Neural progenitor cell (in vitro differentiated cells): ENCODE data around the gene POLE3. TPM values are rescaled to one million over a fixed set of nuclear protein-coding genes. Genes with fewer than 3 reads are reported as not detected.
A peak's percentile ranks its signal among the peaks of the same experiment; 100 is the strongest.
"Not testable (repeated sequence)": the region's sequence is repeated elsewhere in the genome, so short reads cannot be mapped to it uniquely, and the experiment has no call there.

Source experiments
- DNase-seq: peaks from one replicate; pipeline ENCODE4 v3.0.0-alpha.2; 2016; ENCODE audit warnings: low spot score
- H2AFZ ChIP-seq: fragments of 200-600 bp; sonication (generic); replicated peaks from 2 replicates; pipeline ENCODE4 v1.6.1; 2016; ENCODE audit warnings: antibody characterized with exemption
- H3F3A ChIP-seq: fragments of 200-600 bp; sonication (generic); 2 replicates; pipeline ENCODE4 v1.6.1; 2016; ENCODE audit warnings: antibody characterized with exemption, low read depth
- H3K27ac ChIP-seq: fragments of 200-600 bp; sonication (generic); 2 replicates; pipeline ENCODE4 v1.5.1; 2016; ENCODE audit warnings: mild to moderate bottlenecking
- H3K27me3 ChIP-seq: fragments of 200-600 bp; sonication (generic); 2 replicates; pipeline ENCODE4 v1.6.1; 2016; ENCODE audit warnings: mild to moderate bottlenecking, moderate library complexity
- H3K36me3 ChIP-seq: fragments of 200-600 bp; sonication (generic); 2 replicates; pipeline ENCODE4 v1.5.1; 2016
- H3K4me1 ChIP-seq: fragments of 200-600 bp; sonication (generic); 2 replicates; pipeline ENCODE4 v1.6.1; 2016; ENCODE audit warnings: mixed run types
- H3K4me2 ChIP-seq: fragments of 200-600 bp; sonication (generic); 2 replicates; pipeline ENCODE4 v1.6.1; 2016
- H3K4me3 ChIP-seq: fragments of 200-600 bp; sonication (generic); 2 replicates; pipeline ENCODE4 v1.5.1; 2016
- H3K79me2 ChIP-seq: fragments of 200-600 bp; sonication (generic); 2 replicates; pipeline ENCODE4 v1.6.1; 2016; ENCODE audit warnings: low read depth
- H3K9ac ChIP-seq: fragments of 200-600 bp; sonication (generic); 2 replicates; pipeline ENCODE4 v1.6.1; 2016
- H3K9me3 ChIP-seq: fragments of 200-600 bp; sonication (generic); 2 replicates; pipeline ENCODE4 v1.5.1; 2016; ENCODE audit warnings: low read depth
- H4K20me1 ChIP-seq: fragments of 200-600 bp; sonication (generic); 2 replicates; pipeline ENCODE4 v1.6.1; 2016; ENCODE audit warnings: low read depth
- H3K27ac Mint-ChIP-seq: 3 replicates; pipeline ENCODE4 v1.8.0; 2021; ENCODE audit warnings: mixed read lengths
- H3K27me3 Mint-ChIP-seq: 2 replicates; pipeline ENCODE4 v1.8.0; 2022; ENCODE audit warnings: low read depth, mild to moderate bottlenecking, inconsistent platforms, moderate library complexity, mixed read lengths; ENCODE audit not compliant: insufficient read depth
- H3K36me3 Mint-ChIP-seq: 3 replicates; pipeline ENCODE4 v1.8.0; 2021; ENCODE audit warnings: mixed read lengths
- H3K4me1 Mint-ChIP-seq: 3 replicates; pipeline ENCODE4 v1.8.0; 2021; ENCODE audit warnings: mixed read lengths
- H3K4me3 Mint-ChIP-seq: 3 replicates; pipeline ENCODE4 v1.8.0; 2021; ENCODE audit warnings: mild to moderate bottlenecking, moderate library complexity, mixed read lengths
- H3K9me3 Mint-ChIP-seq: 3 replicates; pipeline ENCODE4 v1.8.0; 2020; ENCODE audit warnings: mixed read lengths
- CTCF ChIP-seq: fragments of 200-600 bp; sonication (generic); IDR thresholded peaks from 2 replicates; pipeline ENCODE4 v1.5.1; 2017; ENCODE audit warnings: antibody characterized with exemption, mild to moderate bottlenecking
- EZH2 ChIP-seq: fragments of 200-600 bp; sonication (generic); IDR thresholded peaks from 2 replicates; pipeline ENCODE4 v1.6.1; 2017; ENCODE audit warnings: antibody characterized with exemption, mild to moderate bottlenecking, moderate library complexity
- EZH2phosphoT487 ChIP-seq: fragments of 200-600 bp; sonication (generic); IDR thresholded peaks from 2 replicates; pipeline ENCODE4 v1.6.1; 2017; ENCODE audit warnings: antibody characterized with exemption
- total RNA-seq: library from RNA; depleted of rRNA; stranded (reverse); fragments of >200 nt; gene quantifications from 2 replicates; pipeline ENCODE4 v1.2.3, GENCODE V29; 2015; ENCODE audit warnings: low replicate concordance

The POLE3 gene
- total RNA-seq, 1 donor from 2014 or later = 57.8 TPM

DNA sequence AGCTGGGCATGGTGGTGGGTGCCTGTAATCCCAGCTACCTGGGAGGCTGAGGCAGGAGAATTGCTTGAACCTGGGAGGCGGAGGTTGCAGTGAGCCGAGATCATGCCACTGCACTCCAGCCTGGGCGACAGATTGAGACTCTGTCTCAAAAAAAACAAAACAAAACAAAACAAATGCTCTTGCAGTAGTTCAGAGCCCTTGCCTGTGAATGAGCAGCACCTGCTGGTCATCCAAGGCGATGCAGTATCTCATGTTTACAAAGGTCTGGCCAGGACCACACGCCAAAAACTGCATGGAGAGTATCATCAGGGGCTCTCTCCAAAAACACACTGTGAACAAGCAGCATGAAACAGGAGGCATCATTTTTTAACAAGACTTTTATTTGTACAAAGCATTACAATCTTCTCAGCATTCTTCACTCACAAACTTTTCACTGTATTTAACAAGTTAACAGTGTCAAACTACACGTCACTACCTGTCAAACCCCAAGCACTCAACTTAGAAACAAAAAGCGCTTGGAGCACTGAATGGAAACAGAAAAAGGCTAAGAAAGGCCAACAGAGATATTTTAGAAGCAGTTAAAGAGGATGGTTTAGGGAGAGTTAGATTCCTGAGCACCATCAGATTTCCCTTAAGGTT is 3.5 kb downstream of the POLE3 start:
- Mint-ChIP-seq H3K4me1 (peaks cover 16% of the 10 kb centered on the region), H3K36me3 (peaks cover 12% of the 10 kb centered on the region), H3K4me3 (peak overlapping the region; percentile 66), H3K27ac (peak overlapping the region; percentile 39)
- not testable (repeated sequence) for H3K27ac ChIP-seq, H2AFZ ChIP-seq, H3K9ac ChIP-seq, H3K9me3 Mint-ChIP-seq, H3K27me3 Mint-ChIP-seq, H3K4me2 ChIP-seq, H3K36me3 ChIP-seq, H3K9me3 ChIP-seq, H3K27me3 ChIP-seq, H3K4me3 ChIP-seq, H4K20me1 ChIP-seq
- peaks cover 11% of the 10 kb centered on the region for H3K4me1 ChIP-seq
- TF ChIP-seq CTCF = peak; percentile 69
- H3K79me2 ChIP-seq = peaks cover 20% of the 10 kb centered on the region
- DNase-seq = peak; percentile 83
- H3F3A ChIP-seq = peaks cover 40% of the 10 kb centered on the region

- H4K20me1 ChIP-seq, H3K9me3 ChIP-seq, H2AFZ ChIP-seq, DNase-seq, H3K27me3 ChIP-seq, H3K36me3 ChIP-seq, H3K27me3 Mint-ChIP-seq, H3K4me3 Mint-ChIP-seq, H3K9ac ChIP-seq, H3K4me3 ChIP-seq, H3K27ac Mint-ChIP-seq, H3K4me1 ChIP-seq, H3K27ac ChIP-seq, H3K4me2 ChIP-seq, H3K9me3 Mint-ChIP-seq: not testable (repeated sequence)
- Histone ChIP-seq H3K79me2 (peaks cover 20% of the 10 kb centered on the region), H3F3A (peaks cover 46% of the 10 kb centered on the region)
- Mint-ChIP-seq H3K4me1 (peaks cover 20% of the 10 kb centered on the region), H3K36me3 (peaks cover 12% of the 10 kb centered on the region)
Measured at GRCh38 chr9:113406353-113406752, 4.1 kb downstream of the POLE3 start.

DNA sequence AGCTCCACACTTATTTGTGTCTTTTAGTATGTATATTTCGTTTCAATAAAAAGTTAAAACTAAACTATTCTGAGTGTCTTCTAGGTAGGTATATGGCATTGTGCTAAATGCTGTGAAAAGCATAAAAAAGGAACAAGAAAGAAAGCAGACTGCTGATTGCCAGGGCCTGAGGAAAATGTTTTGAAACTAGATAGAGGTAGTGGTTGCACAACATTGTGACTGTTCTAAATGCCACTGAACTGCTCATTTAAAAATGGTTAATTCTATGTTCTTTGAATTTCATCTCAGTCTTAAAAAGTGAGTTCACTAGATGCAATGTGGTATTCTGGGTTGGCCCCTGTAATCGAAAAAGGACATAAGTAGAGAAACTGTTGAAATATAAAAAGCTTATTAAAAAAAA is 6.8 kb downstream of the POLE3 start:
- Histone ChIP-seq H3K27ac (no peak overlapping the region), H3K36me3 (peaks cover 6% of the 10 kb centered on the region), H3F3A (peaks cover 23% of the 10 kb centered on the region), H3K9ac (no peak overlapping the region), H2AFZ (no peak overlapping the region), H3K4me1 (peaks cover under 1% of the 10 kb centered on the region), H3K4me2 (no peak overlapping the region), H3K79me2 (peaks cover 17% of the 10 kb centered on the region), H3K9me3 (no peaks in the 10 kb centered on the region), H4K20me1 (peaks cover 6% of the 10 kb centered on the region), H3K4me3 (no peak overlapping the region), H3K27me3 (no peaks in the 10 kb centered on the region)
- Mint-ChIP-seq H3K9me3 (no peaks in the 10 kb centered on the region), H3K36me3 (peaks cover 8% of the 10 kb centered on the region), H3K4me3 (no peak overlapping the region), H3K27me3 (no peaks in the 10 kb centered on the region), H3K4me1 (peaks cover 22% of the 10 kb centered on the region), H3K27ac (peak overlapping the region; percentile 74)
- DNase-seq = no peak
- no peak for TF ChIP-seq EZH2phosphoT487
- no peak for TF ChIP-seq CTCF
- no peak for TF ChIP-seq EZH2

- DNase-seq = peak; percentile 100
- Mint-ChIP-seq H3K36me3 (no peaks in the 10 kb centered on the region), H3K27ac (peak within 1 kb of the TSS; percentile 79), H3K4me3 (peak within 1 kb of the TSS; percentile 94), H3K27me3 (no peaks in the 10 kb centered on the region), H3K9me3 (no peaks in the 10 kb centered on the region), H3K4me1 (peaks cover 15% of the 10 kb centered on the region)
- peaks cover 6% of the 10 kb centered on the region for H3F3A ChIP-seq
- H3K27ac ChIP-seq = no peak within 1 kb of the TSS
- H3K4me1 ChIP-seq = peaks cover 9% of the 10 kb centered on the region
- peak within 1 kb of the TSS; percentile 78 for H3K4me2 ChIP-seq
- no peaks in the 10 kb centered on the region for H3K36me3 ChIP-seq
- no peaks in the 10 kb centered on the region for H3K9me3 ChIP-seq
- TF ChIP-seq EZH2 = no peak
- TF ChIP-seq CTCF = peak; percentile 92
- no peak for TF ChIP-seq EZH2phosphoT487
- peak within 1 kb of the TSS; percentile 79 for H2AFZ ChIP-seq
- no peaks in the 10 kb centered on the region for H3K27me3 ChIP-seq
- H4K20me1 ChIP-seq = peaks cover 6% of the 10 kb centered on the region
- no peak within 1 kb of the TSS for H3K9ac ChIP-seq
- H3K79me2 ChIP-seq = peaks cover 13% of the 10 kb centered on the region
- H3K4me3 ChIP-seq = peak within 1 kb of the TSS; percentile 72
Measured at GRCh38 chr9:113401027-113401792, 9.3 kb downstream of the POLE3 start, which contains the start of gene ALAD. TSS of gene ALAD (minus strand) at chr9:113401284. CDS start at chr9:113393559, 7,725 bp downstream.
